CD14-positive monocyte (primary cell): ENCODE data around the gene PLAGL2. TPM values are rescaled to one million over a fixed set of nuclear protein-coding genes. Genes with fewer than 3 reads are reported as not detected.

Source experiments
- DNase-seq, 3 donors: peaks; one replicate each; pipeline ENCODE4 v3.0.0-alpha.2; 2011 to 2022
- H2AFZ ChIP-seq: 2 replicates; pipeline ENCODE4 v1.6.0; 2012; ENCODE audit warnings: mild to moderate bottlenecking, low read depth, low read length, inconsistent platforms; ENCODE audit not compliant: insufficient read depth, poor library complexity, severe bottlenecking
- H3K27ac ChIP-seq, 2 donors: 1 replicate in 1 of 2; 2 replicates in 1 of 2; pipeline ENCODE4 v1.5.1; 2012 to 2013; ENCODE audit warnings: low read length in 2 of 2, control low read depth in 1 of 2, inconsistent platforms in 1 of 2, low read depth in 1 of 2, mild to moderate bottlenecking in 1 of 2
- H3K27me3 ChIP-seq, 2 donors: one replicate each; pipeline versions ENCODE4 v1.6.0 to v1.6.1; 2011 to 2013; ENCODE audit warnings: low read length in 2 of 2; ENCODE audit not compliant: control insufficient read depth in 2 of 2, insufficient read depth in 2 of 2
- H3K36me3 ChIP-seq, 2 donors: replicated peaks in 1 of 2; 1 replicate in 1 of 2; 2 replicates in 1 of 2; pipeline versions ENCODE4 v1.5.1 to v1.6.1; 2012 to 2013; ENCODE audit warnings: low read length in 2 of 2, control low read depth in 1 of 2, inconsistent platforms in 1 of 2, mild to moderate bottlenecking in 1 of 2; ENCODE audit not compliant: insufficient read depth in 2 of 2, control insufficient read depth in 1 of 2
- H3K4me1 ChIP-seq, 2 donors: 1 replicate in 1 of 2; 2 replicates in 1 of 2; pipeline versions ENCODE4 v1.5.1 to v1.6.1; 2012 to 2013; ENCODE audit warnings: low read length in 2 of 2, control low read depth in 1 of 2, inconsistent platforms in 1 of 2, mild to moderate bottlenecking in 1 of 2, moderate library complexity in 1 of 2; ENCODE audit not compliant: insufficient read depth in 2 of 2, control insufficient read depth in 1 of 2
- H3K4me2 ChIP-seq: replicated peaks from 2 replicates; pipeline ENCODE3; 2012; ENCODE audit warnings: low read length, moderate library complexity, mild to moderate bottlenecking; ENCODE audit not compliant: poor library complexity, severe bottlenecking; ENCODE audit errors: extremely low read depth
- H3K4me3 ChIP-seq, 3 experiments: fragments of 200-600 bp in 1 of 3; sonication (generic) in 1 of 3; replicated peaks in 1 of 3; 1 replicate in 2 of 3; 2 replicates in 1 of 3; pipeline ENCODE4 v1.5.1; 2011 to 2013; ENCODE audit warnings: low read length in 3 of 3, mild to moderate bottlenecking in 3 of 3, control low read depth in 2 of 3, low read depth in 2 of 3, inconsistent platforms in 1 of 3, moderate library complexity in 1 of 3
- H3K79me2 ChIP-seq: 2 replicates; pipeline ENCODE4 v1.6.0; 2012; ENCODE audit warnings: mild to moderate bottlenecking, control low read depth, inconsistent platforms, low read length, moderate library complexity; ENCODE audit not compliant: insufficient read depth
- H3K9ac ChIP-seq: 2 replicates; pipeline ENCODE4 v1.6.0; 2017; ENCODE audit warnings: low read length, mild to moderate bottlenecking; ENCODE audit not compliant: insufficient read depth, poor library complexity, severe bottlenecking
- H3K9me3 ChIP-seq, 2 donors: replicated peaks in 1 of 2; 1 replicate in 1 of 2; 2 replicates in 1 of 2; pipeline versions ENCODE4 v1.5.1 to v1.6.1; 2012 to 2013; ENCODE audit warnings: low read length in 2 of 2, control low read depth in 1 of 2; ENCODE audit not compliant: control insufficient read depth in 1 of 2, insufficient read depth in 1 of 2
- H4K20me1 ChIP-seq: 2 replicates; pipeline ENCODE4 v1.6.0; 2012; ENCODE audit warnings: mild to moderate bottlenecking, low read length, control low read depth, moderate library complexity; ENCODE audit not compliant: insufficient read depth
- H3K27ac Mint-ChIP-seq, 7 donors: one replicate each; pipeline ENCODE4 v1.8.0; 2020; ENCODE audit warnings: mild to moderate bottlenecking in 7 of 7, mixed read lengths in 7 of 7, moderate library complexity in 6 of 7, inconsistent platforms in 2 of 7
- H3K27me3 Mint-ChIP-seq, 3 donors: one replicate each; pipeline ENCODE4 v1.8.0; 2021 to 2022; ENCODE audit warnings: low read depth in 3 of 3, mild to moderate bottlenecking in 3 of 3, mixed read lengths in 3 of 3, moderate library complexity in 3 of 3, inconsistent platforms in 1 of 3
- H3K36me3 Mint-ChIP-seq, 2 donors: one replicate each; pipeline ENCODE4 v1.8.0; 2020; ENCODE audit warnings: mixed read lengths in 2 of 2, inconsistent platforms in 1 of 2, mild to moderate bottlenecking in 1 of 2
- H3K4me1 Mint-ChIP-seq: one replicate; pipeline ENCODE4 v1.8.0; 2020; ENCODE audit warnings: mild to moderate bottlenecking, mixed read lengths
- H3K4me3 Mint-ChIP-seq, 2 donors: one replicate each; pipeline ENCODE4 v1.8.0; 2020; ENCODE audit warnings: mild to moderate bottlenecking in 2 of 2, mixed read lengths in 2 of 2, moderate library complexity in 1 of 2
- H3K9me3 Mint-ChIP-seq, 7 donors: one replicate each; pipeline ENCODE4 v1.8.0; 2020 to 2022; ENCODE audit warnings: mixed read lengths in 7 of 7, mild to moderate bottlenecking in 6 of 7, moderate library complexity in 6 of 7, inconsistent platforms in 2 of 7
- WGBS: methylation state at CpG from one replicate; pipeline ENCODE4 v1.1.5; 2013; ENCODE audit warnings: missing lambda C conversion rate; ENCODE audit not compliant: insufficient coverage; 5-methylcytosine and 5-hydroxymethylcytosine counted together
- intact Hi-C, 2 donors: fragments of 100-400 bp; cut with micrococcal nuclease; formaldehyde crosslinking; loops; one replicate each; pipeline versions ENCODE4 v1.15.0 to v1.15.1; 2023
- polyA plus RNA-seq, 3 donors: library from polyadenylated mRNA; depleted of rRNA in 1 of 3; unstranded in 2 of 3; stranded (reverse) in 1 of 3; fragments of 300-500 nt in 2 of 3; fragments of >200 nt in 1 of 3; fragmentation: Illumina TruSeq in 2 of 3; gene quantifications; 1 replicate in 2 of 3; 2 replicates in 1 of 3; pipeline ENCODE4 v1.2.3, GENCODE V29; 2012 to 2021
- TF ChIP-seq, protein P1 (sequence below): fragments of 200-600 bp; IDR thresholded peaks from one replicate; pipeline ENCODE4 v1.8.0; 2022; ENCODE audit warnings: antibody characterized with exemption, mild to moderate bottlenecking

Gene PLAGL2
- polyA plus RNA-seq, 3 donors: 6.2 to 31.7 (median 14.7) TPM

DNA sequence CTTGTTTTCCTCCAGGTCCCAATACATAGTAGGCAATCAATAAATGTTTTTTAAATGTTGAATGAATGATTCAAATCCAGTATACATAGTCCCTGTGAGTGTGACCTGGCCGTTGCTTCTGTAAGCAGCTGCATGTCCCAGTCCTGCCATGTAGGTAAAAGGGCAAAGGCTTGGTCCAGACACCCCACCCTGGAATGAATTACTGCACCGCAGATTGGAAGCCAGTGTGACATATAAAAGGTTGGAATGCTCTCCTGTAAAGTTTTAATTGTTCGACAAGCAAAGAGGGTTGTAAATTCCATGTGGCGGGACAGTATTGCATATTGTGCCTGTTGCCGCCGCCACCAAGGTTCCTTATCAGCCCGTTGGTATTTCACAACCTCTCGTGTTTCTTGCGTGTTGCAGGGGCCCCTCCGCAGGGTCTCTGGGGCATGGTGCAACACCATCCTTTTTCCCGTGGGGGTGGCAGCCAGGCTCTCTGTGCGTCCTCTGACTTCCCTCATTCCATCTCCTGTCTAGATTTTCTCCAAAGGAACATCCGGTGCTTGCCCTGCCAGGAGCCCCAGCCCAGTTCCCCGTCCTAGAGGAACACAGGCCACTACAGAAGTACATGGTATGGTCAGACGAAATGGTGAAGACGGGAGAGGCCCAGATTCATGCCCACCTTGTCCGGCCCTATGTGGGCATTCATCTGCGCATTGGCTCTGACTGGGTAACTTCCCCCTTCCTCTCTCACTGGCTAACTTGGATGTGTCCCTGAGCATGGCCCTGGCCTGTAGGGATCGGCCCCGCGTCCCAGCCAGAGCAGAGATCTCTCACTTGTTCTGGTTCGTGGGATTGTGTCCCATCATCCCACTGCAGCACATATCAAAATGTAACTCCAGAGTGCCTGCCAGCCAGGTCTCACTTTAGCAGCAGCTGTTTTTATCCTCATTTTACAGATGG lies 20.5 kb upstream of the PLAGL2 start:
- Mint-ChIP-seq H3K9me3 (no peaks in the 10 kb centered on the region), H3K27ac (peak overlapping the region; percentile 87 to 92 (median 90)), H3K4me1 (peaks cover 57% of the 10 kb centered on the region), H3K27me3 (peaks cover 0 to 2% (median 0%) of the 10 kb centered on the region in 3 donors), H3K36me3 (peaks cover 45 to 46% of the 10 kb centered on the region in 2 donors), H3K4me3 (peak overlapping the region; percentile 67 to 85)
- peak overlapping the region; percentile 41 to 85 for H3K27ac ChIP-seq
- intact Hi-C loops: no loop called here
- H3K79me2 ChIP-seq: peaks cover 8% of the 10 kb centered on the region
- H3K4me3 ChIP-seq: peak overlapping the region; percentile 6 to 67 (median 21)
- H3K9ac ChIP-seq: peak overlapping the region; percentile 58
- peak; percentile 41 to 73 (median 59) for DNase-seq
- no peaks in the 10 kb centered on the region for H3K9me3 ChIP-seq
- peak overlapping the region; percentile 82 for H2AFZ ChIP-seq
- peak overlapping the region; percentile 60 for H3K4me2 ChIP-seq
- H4K20me1 ChIP-seq: no peaks in the 10 kb centered on the region
- 13% methylated on average over 22 of the region's 22 CpGs for WGBS
- H3K36me3 ChIP-seq: peaks cover 13 to 43% of the 10 kb centered on the region in 2 donors
- peaks cover 48 to 57% of the 10 kb centered on the region in 2 donors for H3K4me1 ChIP-seq
- H3K27me3 ChIP-seq: no peaks in the 10 kb centered on the region
- TF ChIP-seq, protein P1, sequence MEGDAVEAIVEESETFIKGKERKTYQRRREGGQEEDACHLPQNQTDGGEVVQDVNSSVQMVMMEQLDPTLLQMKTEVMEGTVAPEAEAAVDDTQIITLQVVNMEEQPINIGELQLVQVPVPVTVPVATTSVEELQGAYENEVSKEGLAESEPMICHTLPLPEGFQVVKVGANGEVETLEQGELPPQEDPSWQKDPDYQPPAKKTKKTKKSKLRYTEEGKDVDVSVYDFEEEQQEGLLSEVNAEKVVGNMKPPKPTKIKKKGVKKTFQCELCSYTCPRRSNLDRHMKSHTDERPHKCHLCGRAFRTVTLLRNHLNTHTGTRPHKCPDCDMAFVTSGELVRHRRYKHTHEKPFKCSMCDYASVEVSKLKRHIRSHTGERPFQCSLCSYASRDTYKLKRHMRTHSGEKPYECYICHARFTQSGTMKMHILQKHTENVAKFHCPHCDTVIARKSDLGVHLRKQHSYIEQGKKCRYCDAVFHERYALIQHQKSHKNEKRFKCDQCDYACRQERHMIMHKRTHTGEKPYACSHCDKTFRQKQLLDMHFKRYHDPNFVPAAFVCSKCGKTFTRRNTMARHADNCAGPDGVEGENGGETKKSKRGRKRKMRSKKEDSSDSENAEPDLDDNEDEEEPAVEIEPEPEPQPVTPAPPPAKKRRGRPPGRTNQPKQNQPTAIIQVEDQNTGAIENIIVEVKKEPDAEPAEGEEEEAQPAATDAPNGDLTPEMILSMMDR: no peak

GRCh38 chr20:32227306-32227705 lies 19.8 kb upstream of the PLAGL2 start:
- peak overlapping the region in 2 of 3 experiments; percentile 6 to 67 for H3K4me3 ChIP-seq
- peaks cover 41 to 50% of the 10 kb centered on the region in 2 donors for H3K4me1 ChIP-seq
- Mint-ChIP-seq H3K4me3 (peak overlapping the region in 1 of 2 donors; percentile 85), H3K9me3 (no peaks in the 10 kb centered on the region), H3K4me1 (peaks cover 50% of the 10 kb centered on the region), H3K27me3 (peaks cover 0 to 2% (median 0%) of the 10 kb centered on the region in 3 donors), H3K27ac (peak overlapping the region; percentile 70 to 92 (median 90)), H3K36me3 (peaks cover 48 to 49% of the 10 kb centered on the region in 2 donors)
- no peaks in the 10 kb centered on the region for H3K27me3 ChIP-seq
- peak overlapping the region; percentile 82 for H2AFZ ChIP-seq
- peak overlapping the region; percentile 58 for H3K9ac ChIP-seq
- DNase-seq: no peak
- TF ChIP-seq, protein P1: no peak
- peaks cover 20 to 50% of the 10 kb centered on the region in 2 donors for H3K36me3 ChIP-seq
- peak overlapping the region; percentile 60 for H3K4me2 ChIP-seq
- H3K79me2 ChIP-seq: peaks cover 8% of the 10 kb centered on the region
- intact Hi-C loops: no loop called here
- peak overlapping the region; percentile 41 to 85 for H3K27ac ChIP-seq
- H3K9me3 ChIP-seq: no peaks in the 10 kb centered on the region
- WGBS: 89% methylated on average over 6 of the region's 7 CpGs
- no peaks in the 10 kb centered on the region for H4K20me1 ChIP-seq
